IMR-90 (cell line): ENCODE results near the gene DNAJA4. TPM values are rescaled to one million over a fixed set of nuclear protein-coding genes. Genes with fewer than 3 reads are reported as not detected.
A peak's percentile ranks its signal among the peaks of the same experiment; 100 is the strongest.

Experiments
- ATAC-seq: fragments of 200-7000 bp; cut with Tn5 transposase; 2 replicates; pipeline ENCODE4 v1.9.1; 2020; ENCODE audit warnings: low read depth, mild to moderate bottlenecking, moderate library complexity
- BruUV-seq: library from RNA; stranded (reverse); fragments of 400-500 nt; replicated peaks from 2 replicates; lab custom pipeline; 2021; lab: Mats Ljungman, UMichigan
- CTCF ChIA-PET: fragments of 300-600 bp; formaldehyde crosslinking; extraction: SDS; loops from one replicate; lab custom pipeline; 2021; ENCODE audit warnings: antibody characterized with exemption; lab: Yijun Ruan, JAX
- POLR2A ChIA-PET: fragments of 300-600 bp; sonication (Branson Sonifier 250); formaldehyde crosslinking; loops from one replicate; lab custom pipeline; 2022; ENCODE audit warnings: antibody characterized with exemption; ENCODE audit not compliant: unreplicated experiment; lab: Charles Lee
- DNase-seq: peaks from one replicate; pipeline ENCODE4 v3.0.0; 2013
- H2AFZ ChIP-seq: replicated peaks from 2 replicates; pipeline ENCODE3; 2013; ENCODE audit warnings: low read length, mild to moderate bottlenecking; ENCODE audit not compliant: poor library complexity
- H2AK5ac ChIP-seq: 2 replicates; pipeline ENCODE4 v1.6.1; 2013; ENCODE audit warnings: low read depth, low read length, inconsistent platforms
- H2AK9ac ChIP-seq: replicated peaks from 2 replicates; pipeline ENCODE3; 2013; ENCODE audit warnings: mild to moderate bottlenecking, low read depth, low read length, moderate library complexity; ENCODE audit not compliant: poor library complexity
- H2BK120ac ChIP-seq: 2 replicates; pipeline ENCODE4 v1.6.1; 2013; ENCODE audit warnings: low read depth, low read length, inconsistent platforms
- H2BK15ac ChIP-seq: 3 replicates; pipeline ENCODE4 v1.6.1; 2013; ENCODE audit warnings: low read depth, low read length, inconsistent platforms
- H2BK20ac ChIP-seq: 2 replicates; pipeline ENCODE4 v1.6.1; 2013; ENCODE audit warnings: low read depth, mild to moderate bottlenecking, inconsistent platforms, low read length, moderate library complexity
- H2BK5ac ChIP-seq: 2 replicates; pipeline ENCODE4 v1.6.1; 2013; ENCODE audit warnings: mild to moderate bottlenecking, low read depth, low read length, inconsistent platforms; ENCODE audit not compliant: poor library complexity, severe bottlenecking
- H3K14ac ChIP-seq: replicated peaks from 2 replicates; pipeline ENCODE4 v1.6.1; 2013; ENCODE audit warnings: low read depth, low read length, inconsistent platforms
- H3K18ac ChIP-seq: 2 replicates; pipeline ENCODE4 v1.6.1; 2013; ENCODE audit warnings: low read depth, low read length, control low read depth
- H3K23ac ChIP-seq: 2 replicates; pipeline ENCODE4 v1.6.1; 2013; ENCODE audit warnings: low read depth, low read length, inconsistent platforms
- H3K27ac ChIP-seq: 2 replicates; pipeline ENCODE4 v1.5.1; 2013; ENCODE audit warnings: mild to moderate bottlenecking, control low read depth, low read length; ENCODE audit not compliant: insufficient read depth
- H3K27me3 ChIP-seq: 2 replicates; pipeline ENCODE4 v1.6.1; 2013; ENCODE audit warnings: low read length; ENCODE audit not compliant: control insufficient read depth, insufficient read depth
- H3K36me3 ChIP-seq: 2 replicates; pipeline ENCODE4 v1.6.1; 2013; ENCODE audit warnings: low read length, mixed read lengths; ENCODE audit not compliant: control insufficient read depth, insufficient read depth
- H3K4ac ChIP-seq: 2 replicates; pipeline ENCODE4 v1.6.1; 2013; ENCODE audit warnings: low read depth, low read length, inconsistent platforms
- H3K4me1 ChIP-seq: 2 replicates; pipeline ENCODE4 v1.6.1; 2013; ENCODE audit warnings: low read length, mixed read lengths; ENCODE audit not compliant: control insufficient read depth, insufficient read depth
- H3K4me2 ChIP-seq: 2 replicates; pipeline ENCODE4 v1.6.1; 2013; ENCODE audit warnings: low read depth, mild to moderate bottlenecking, control low read depth, low read length, moderate library complexity
- H3K4me3 ChIP-seq: 2 replicates; pipeline ENCODE4 v1.5.1; 2013; ENCODE audit warnings: low read depth, mild to moderate bottlenecking, control low read depth, low read length, moderate library complexity; ENCODE audit not compliant: insufficient read depth
- H3K56ac ChIP-seq: 2 replicates; pipeline ENCODE4 v1.6.1; 2013; ENCODE audit warnings: low read length, inconsistent platforms; ENCODE audit not compliant: insufficient read depth; ENCODE audit errors: extremely low read depth
- H3K79me1 ChIP-seq, 2 experiments: 2 replicates each; pipeline ENCODE4 v1.6.1; 2013; ENCODE audit warnings: low read length in 2 of 2, inconsistent platforms in 1 of 2, low read depth in 1 of 2
- H3K9ac ChIP-seq: 2 replicates; pipeline ENCODE4 v1.6.1; 2013; ENCODE audit warnings: low read depth, low read length, control low read depth
- H3K9me1 ChIP-seq: 2 replicates; pipeline ENCODE4 v1.6.1; 2013; ENCODE audit warnings: low read length, inconsistent platforms; ENCODE audit not compliant: insufficient read depth
- H3K9me3 ChIP-seq: 2 replicates; pipeline ENCODE4 v1.6.1; 2013; ENCODE audit warnings: low read length; ENCODE audit not compliant: control insufficient read depth, insufficient read depth
- H4K20me1 ChIP-seq: 2 replicates; pipeline ENCODE4 v1.6.1; 2013; ENCODE audit warnings: low read length, inconsistent platforms; ENCODE audit not compliant: insufficient read depth
- H4K5ac ChIP-seq: 2 replicates; pipeline ENCODE4 v1.6.1; 2013; ENCODE audit warnings: mild to moderate bottlenecking, low read depth, low read length, control low read depth
- H4K8ac ChIP-seq, 2 experiments: 2 replicates each; pipeline ENCODE4 v1.6.1; 2013; ENCODE audit warnings: low read depth in 2 of 2, low read length in 2 of 2, control low read depth in 1 of 2, inconsistent platforms in 1 of 2
- H4K91ac ChIP-seq: 2 replicates; pipeline ENCODE4 v1.6.1; 2013; ENCODE audit warnings: low read depth, low read length, inconsistent platforms; ENCODE audit not compliant: insufficient read depth
- CHD1 ChIP-seq: IDR thresholded peaks from 2 replicates; pipeline ENCODE4 v1.6.1; 2012; ENCODE audit warnings: low read depth, low read length, improper control_type of control experiment
- CTCF ChIP-seq: conservative IDR thresholded peaks from 2 replicates; pipeline ENCODE4 v1.5.1; 2012; ENCODE audit warnings: mild to moderate bottlenecking, low read depth, low read length, improper control_type of control experiment
- ELK1 ChIP-seq: fragments of 150-350 bp; IDR thresholded peaks from 2 replicates; pipeline ENCODE4 v1.6.1; 2016; ENCODE audit warnings: low read depth, mild to moderate bottlenecking, low read length, moderate library complexity, borderline replicate concordance
- FOS ChIP-seq: fragments of 150-350 bp; IDR thresholded peaks from 2 replicates; pipeline ENCODE4 v1.6.1; 2016; ENCODE audit warnings: low read depth, low read length
- MAZ ChIP-seq: IDR thresholded peaks from 2 replicates; pipeline ENCODE4 v1.6.1; 2012; ENCODE audit warnings: low read depth, mild to moderate bottlenecking, low read length, improper control_type of control experiment, moderate library complexity, borderline replicate concordance
- NFE2L2 ChIP-seq: fragments of 150-350 bp; IDR thresholded peaks from 2 replicates; pipeline ENCODE4 v1.6.1; 2016; ENCODE audit warnings: low read depth, mild to moderate bottlenecking, low read length
- SMC3 ChIP-seq: fragments of 150-350 bp; IDR thresholded peaks from 2 replicates; pipeline ENCODE4 v1.6.1; 2016; ENCODE audit warnings: low read depth, mild to moderate bottlenecking, antibody characterized with exemption, low read length, moderate library complexity
- WGBS, 2 experiments: methylation state at CpG; one replicate each; pipeline versions ENCODE4 v1.1.5 to v1.1.7; 2013; ENCODE audit warnings: missing lambda C conversion rate in 2 of 2; ENCODE audit not compliant: insufficient read length in 1 of 2; ENCODE audit errors: extremely low coverage in 2 of 2; 5-methylcytosine and 5-hydroxymethylcytosine counted together
- dilution Hi-C: fragments of 300-500 bp; cut with HindIII; formaldehyde crosslinking; loops from one replicate; pipeline ENCODE4 v1.14.3; 2018; ENCODE audit warnings: low sequenced_read_pairs; ENCODE audit not compliant: unreplicated experiment
- in situ Hi-C: fragments of 300-500 bp; cut with MboI; formaldehyde crosslinking; loops from 3 replicates; pipeline ENCODE4 v1.14.3; 2019; ENCODE audit warnings: low sequenced_read_pairs, inconsistent platforms, mixed read lengths
- intact Hi-C: fragments of 100-400 bp; cut with micrococcal nuclease; formaldehyde crosslinking; loops from 2 replicates; pipeline ENCODE4 v1.10.0; 2022
- polyA plus RNA-seq, 3 experiments: library from polyadenylated mRNA; depleted of rRNA; stranded (reverse); fragments of >200 nt; gene quantifications; 2 replicates each; pipeline ENCODE4 v1.2.3, GENCODE V29; 2012; ENCODE audit warnings: low replicate concordance in 1 of 3
- total RNA-seq: library from RNA; depleted of rRNA; stranded (reverse); fragments of >200 nt; gene quantifications from 2 replicates; pipeline ENCODE4 v1.2.3, GENCODE V29; 2012

Gene DNAJA4
- total and polyA plus RNA-seq, 2 of the 4 experiments (the other 2 are of a cell fraction): 0.18 to 0.32 TPM

GRCh38 chr15:78276064-78276943 lies 11.9 kb downstream of the DNAJA4 start:
- Histone ChIP-seq H3K23ac (no peak overlapping the region), H4K8ac (no peak overlapping the region), H3K4me3 (no peak overlapping the region), H2BK120ac (no peak overlapping the region), H2AK9ac (no peak overlapping the region), H3K36me3 (peaks cover 3% of the 10 kb centered on the region), H3K4me1 (peaks cover 13% of the 10 kb centered on the region), H3K79me1 (no peaks in the 10 kb centered on the region), H3K4ac (no peak overlapping the region), H4K20me1 (no peaks in the 10 kb centered on the region; the same call in 1 of the 2 replicates), H3K9ac (no peak overlapping the region), H3K9me3 (no peaks in the 10 kb centered on the region), H3K18ac (no peak overlapping the region), H2AFZ (no peak overlapping the region), H3K27me3 (peaks cover 1% of the 10 kb centered on the region; the same call in 1 of the 2 replicates), H2BK20ac (no peak overlapping the region), H2BK5ac (no peak overlapping the region), H3K27ac (no peak overlapping the region), H2AK5ac (no peak overlapping the region), H3K9me1 (peaks cover 22% of the 10 kb centered on the region), H3K56ac (no peak overlapping the region), H4K5ac (no peak overlapping the region), H4K91ac (no peak overlapping the region), H3K14ac (no peak overlapping the region), H2BK15ac (no peak overlapping the region), H3K4me2 (no peak overlapping the region)
- TF ChIP-seq ELK1 (no peak), FOS (no peak), NFE2L2 (no peak), MAZ (no peak), CHD1 (no peak), CTCF (no peak), SMC3 (no peak)
- ChIA-PET POLR2A (no interaction called here), CTCF (no interaction called here)
- peak; percentile 2 for DNase-seq
- intact Hi-C loops: no loop called here
- WGBS, 2 experiments: 100% methylated on average over 2 of the region's 6 CpGs; no CpG with 5 or more reads in 1 of the 2 experiments
- dilution Hi-C loops: no loop called here
- peak; percentile 6; the same call in 1 of the 2 replicates for ATAC-seq
- in situ Hi-C loops: no loop called here
- no TSS peak for BruUV-seq
